CD4-positive, CD25-positive, alpha-beta regulatory T cell (primary cell): ENCODE results near the gene GIT1. TPM values are rescaled to one million over a fixed set of nuclear protein-coding genes. Genes with fewer than 3 reads are reported as not detected.

Experiments
- ATAC-seq, 2 donors: fragments of 150-1000 bp; cut with Tn5 transposase; one replicate each; pipeline ENCODE4 v1.10.0; 2021; ENCODE audit warnings: low read depth in 2 of 2, moderate number of reproducible peaks in 2 of 2, moderate library complexity in 1 of 2
- DNase-seq, 3 donors: peaks; one replicate each; pipeline versions ENCODE4 v3.0.0 to v3.0.0-alpha.2; 2012 to 2022; ENCODE audit warnings: mixed read lengths in 1 of 3
- H3K27ac ChIP-seq: one replicate; pipeline ENCODE4 v1.7.0; 2013; ENCODE audit warnings: mild to moderate bottlenecking, low read length; ENCODE audit not compliant: insufficient read depth, poor library complexity, severe bottlenecking
- H3K27me3 ChIP-seq: one replicate; pipeline ENCODE4 v1.7.0; 2013; ENCODE audit warnings: low read length; ENCODE audit not compliant: control insufficient read depth, insufficient read depth
- H3K36me3 ChIP-seq: one replicate; pipeline ENCODE4 v1.7.0; 2013; ENCODE audit warnings: mild to moderate bottlenecking, low read length, moderate library complexity; ENCODE audit not compliant: control insufficient read depth, insufficient read depth
- H3K4me1 ChIP-seq: 2 replicates; pipeline ENCODE4 v1.7.0; 2013; ENCODE audit warnings: mild to moderate bottlenecking, low read length; ENCODE audit not compliant: insufficient read depth, control insufficient read depth, poor library complexity, severe bottlenecking
- H3K4me3 ChIP-seq: one replicate; pipeline ENCODE4 v1.7.0; 2013; ENCODE audit warnings: low read depth, mild to moderate bottlenecking, low read length, moderate library complexity
- H3K9me3 ChIP-seq, 2 experiments: 1 replicate in 1 of 2; 2 replicates in 1 of 2; pipeline ENCODE4 v1.7.0; 2013; ENCODE audit warnings: low read length in 2 of 2, mild to moderate bottlenecking in 1 of 2, moderate library complexity in 1 of 2; ENCODE audit not compliant: control insufficient read depth in 2 of 2
- H3K27ac Mint-ChIP-seq, 3 donors: one replicate each; pipeline ENCODE4 v1.8.0; 2020 to 2022; ENCODE audit warnings: mild to moderate bottlenecking in 3 of 3, mixed read lengths in 3 of 3, moderate library complexity in 2 of 3
- H3K27me3 Mint-ChIP-seq: one replicate; pipeline ENCODE4 v1.8.0; 2022; ENCODE audit warnings: mild to moderate bottlenecking, mixed read lengths
- H3K36me3 Mint-ChIP-seq: one replicate; pipeline ENCODE4 v1.8.0; 2020; ENCODE audit warnings: mixed read lengths
- H3K4me1 Mint-ChIP-seq, 4 donors: one replicate each; pipeline ENCODE4 v1.8.0; 2020 to 2022; ENCODE audit warnings: mixed read lengths in 4 of 4, mild to moderate bottlenecking in 1 of 4
- H3K4me3 Mint-ChIP-seq, 4 donors: one replicate each; pipeline ENCODE4 v1.8.0; 2020 to 2022; ENCODE audit warnings: mild to moderate bottlenecking in 4 of 4, mixed read lengths in 4 of 4, moderate library complexity in 3 of 4
- H3K9me3 Mint-ChIP-seq, 7 donors: one replicate each; pipeline ENCODE4 v1.8.0; 2020 to 2022; ENCODE audit warnings: mixed read lengths in 7 of 7, mild to moderate bottlenecking in 3 of 7, moderate library complexity in 2 of 7
- polyA plus RNA-seq, 4 donors: library from polyadenylated mRNA; unstranded; fragments of 300-500 nt; fragmentation: Illumina TruSeq; gene quantifications; one replicate each; pipeline ENCODE4 v1.2.3, GENCODE V29; 2021
- total RNA-seq: library from RNA; stranded (reverse); gene quantifications from one replicate; pipeline ENCODE4 v1.2.3, GENCODE V29; 2022

Gene GIT1
- total and polyA plus RNA-seq, 5 donors from 2014 or later: 5.5 to 41.5 (median 6.6) TPM

GRCh38 chr17:29614349-29615047, 25.1 kb upstream of the GIT1 start:
- DNase-seq: no peak
- H3K27ac Mint-ChIP-seq: peak overlapping the region; percentile 9 to 93 (median 90)
- Histone ChIP-seq H3K4me1 (peaks cover 59% of the 10 kb centered on the region), H3K27ac (peak overlapping the region; percentile 60), H3K9me3 (no peaks in the 10 kb centered on the region), H3K36me3 (no peaks in the 10 kb centered on the region), H3K27me3 (no peaks in the 10 kb centered on the region), H3K4me3 (peak overlapping the region; percentile 84)
- H3K27me3 Mint-ChIP-seq: peaks cover 7% of the 10 kb centered on the region
- peak overlapping the region; percentile 90 to 95 (median 92) for H3K4me3 Mint-ChIP-seq
- H3K9me3 Mint-ChIP-seq: no peaks in the 10 kb centered on the region
- H3K36me3 Mint-ChIP-seq: no peaks in the 10 kb centered on the region
- ATAC-seq: no peak
- peaks cover 3 to 43% (median 20%) of the 10 kb centered on the region in 4 donors for H3K4me1 Mint-ChIP-seq

- ATAC-seq: no peak
- no peak for DNase-seq
- Mint-ChIP-seq H3K36me3 (no peaks in the 10 kb centered on the region), H3K4me1 (peaks cover 3 to 43% (median 20%) of the 10 kb centered on the region in 4 donors), H3K9me3 (no peaks in the 10 kb centered on the region), H3K4me3 (peak overlapping the region in 3 of 4 donors; percentile 67 to 90 (median 74)), H3K27me3 (peaks cover 7% of the 10 kb centered on the region), H3K27ac (peak overlapping the region in 1 of 3 donors; percentile 86)
- no peaks in the 10 kb centered on the region for H3K9me3 ChIP-seq
- H3K4me1 ChIP-seq: peaks cover 59% of the 10 kb centered on the region
- no peak overlapping the region for H3K27ac ChIP-seq
- H3K36me3 ChIP-seq: no peaks in the 10 kb centered on the region
- no peaks in the 10 kb centered on the region for H3K27me3 ChIP-seq
- no peak overlapping the region for H3K4me3 ChIP-seq
Observed at GRCh38 chr17:29613856-29614255, 24.4 kb upstream of the GIT1 start.

DNA sequence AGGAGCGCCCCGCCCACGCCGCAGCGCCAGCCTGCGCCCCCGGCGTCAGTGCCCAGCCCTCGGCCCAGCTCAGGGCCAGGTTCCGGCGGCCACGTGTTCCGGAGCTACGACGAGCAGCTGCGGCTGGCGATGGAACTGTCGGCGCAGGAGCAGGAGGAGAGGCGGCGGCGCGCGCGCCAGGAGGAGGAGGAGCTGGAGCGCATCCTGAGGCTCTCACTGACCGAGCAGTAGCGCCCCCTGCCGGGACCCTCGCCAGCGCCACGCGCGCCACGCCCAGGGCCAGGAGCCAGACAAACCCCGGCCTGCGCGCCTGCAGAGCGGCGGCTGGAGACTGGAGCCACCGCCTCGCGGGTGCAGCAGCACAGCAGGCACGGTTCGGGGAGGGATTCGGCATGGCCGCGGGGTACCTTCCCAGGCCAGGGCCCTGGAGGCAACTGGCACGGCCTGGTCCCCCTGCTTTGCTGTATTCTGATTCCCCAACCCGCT, 23.9 kb upstream of the GIT1 start:
- Mint-ChIP-seq H3K27ac (no peak overlapping the region), H3K27me3 (peaks cover 7% of the 10 kb centered on the region), H3K4me3 (peak overlapping the region in 3 of 4 donors; percentile 4 to 90 (median 74)), H3K36me3 (no peaks in the 10 kb centered on the region), H3K9me3 (no peaks in the 10 kb centered on the region), H3K4me1 (peaks cover 3 to 43% (median 20%) of the 10 kb centered on the region in 4 donors)
- Histone ChIP-seq H3K4me1 (peaks cover 58% of the 10 kb centered on the region), H3K36me3 (no peaks in the 10 kb centered on the region), H3K27ac (no peak overlapping the region), H3K27me3 (no peaks in the 10 kb centered on the region), H3K4me3 (no peak overlapping the region), H3K9me3 (no peaks in the 10 kb centered on the region)
- peak; percentile 86 to 89 (median 88) for DNase-seq
- peak; percentile 40 to 44 for ATAC-seq

GRCh38 chr17:29612404-29613280, 23.2 kb upstream of the GIT1 start:
- Mint-ChIP-seq H3K9me3 (no peaks in the 10 kb centered on the region), H3K27ac (no peak overlapping the region), H3K36me3 (no peaks in the 10 kb centered on the region), H3K4me3 (peak overlapping the region in 2 of 4 donors; percentile 50 to 64), H3K27me3 (peaks cover 7% of the 10 kb centered on the region), H3K4me1 (peaks cover 3 to 38% (median 20%) of the 10 kb centered on the region in 4 donors)
- H3K36me3 ChIP-seq: no peaks in the 10 kb centered on the region
- ATAC-seq (no peak), DNase-seq (no peak)
- H3K27me3 ChIP-seq: no peaks in the 10 kb centered on the region
- H3K9me3 ChIP-seq: no peaks in the 10 kb centered on the region
- H3K27ac ChIP-seq: no peak overlapping the region
- H3K4me1 ChIP-seq: peaks cover 50% of the 10 kb centered on the region
- H3K4me3 ChIP-seq: no peak overlapping the region

DNA sequence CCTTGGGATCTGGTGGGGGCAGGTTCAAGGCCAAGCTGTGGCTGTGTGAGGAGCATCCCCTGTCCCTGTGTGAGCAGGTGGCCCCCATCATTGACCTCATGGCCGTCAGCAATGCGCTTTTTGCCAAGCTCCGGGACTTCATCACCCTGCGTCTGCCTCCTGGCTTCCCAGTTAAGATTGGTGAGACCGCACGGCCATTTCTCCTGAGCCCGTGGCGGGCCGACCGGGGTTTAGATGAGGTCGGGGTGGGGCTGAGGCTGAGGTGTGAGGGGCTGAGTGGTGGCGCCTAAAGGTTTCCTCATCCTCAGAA, 22.6 kb upstream of the GIT1 start:
- H3K9me3 Mint-ChIP-seq: no peaks in the 10 kb centered on the region
- Histone ChIP-seq H3K4me1 (peaks cover 44% of the 10 kb centered on the region), H3K9me3 (no peaks in the 10 kb centered on the region), H3K36me3 (no peaks in the 10 kb centered on the region), H3K27ac (no peak overlapping the region), H3K4me3 (no peak overlapping the region), H3K27me3 (no peaks in the 10 kb centered on the region)
- H3K27me3 Mint-ChIP-seq: peaks cover 4% of the 10 kb centered on the region
- H3K27ac Mint-ChIP-seq: no peak overlapping the region
- H3K4me3 Mint-ChIP-seq: peak overlapping the region in 1 of 4 donors; percentile 92
- H3K36me3 Mint-ChIP-seq: no peaks in the 10 kb centered on the region
- H3K4me1 Mint-ChIP-seq: peaks cover 3 to 33% (median 18%) of the 10 kb centered on the region in 4 donors
- ATAC-seq: no peak
- no peak for DNase-seq

- no peak overlapping the region for H3K27ac ChIP-seq
- H3K27me3 Mint-ChIP-seq: no peaks in the 10 kb centered on the region
- H3K9me3 Mint-ChIP-seq: no peaks in the 10 kb centered on the region
- ATAC-seq (no peak), DNase-seq (no peak)
- H3K4me1 ChIP-seq: peaks cover 39% of the 10 kb centered on the region
- H3K27me3 ChIP-seq: no peaks in the 10 kb centered on the region
- H3K27ac Mint-ChIP-seq: no peak overlapping the region
- H3K36me3 ChIP-seq: no peaks in the 10 kb centered on the region
- no peaks in the 10 kb centered on the region for H3K9me3 ChIP-seq
- H3K4me1 Mint-ChIP-seq: peaks cover 3 to 28% (median 16%) of the 10 kb centered on the region in 4 donors
- no peaks in the 10 kb centered on the region for H3K36me3 Mint-ChIP-seq
- H3K4me3 Mint-ChIP-seq: peak overlapping the region; percentile 15 to 92 (median 20)
- no peak overlapping the region for H3K4me3 ChIP-seq
Observed at GRCh38 chr17:29611351-29612093, 22.1 kb upstream of the GIT1 start.

GRCh38 chr17:29610395-29610794, 20.9 kb upstream of the GIT1 start:
- peaks cover 28% of the 10 kb centered on the region for H3K4me1 ChIP-seq
- peak overlapping the region in 1 of 4 donors; percentile 92 for H3K4me3 Mint-ChIP-seq
- no peaks in the 10 kb centered on the region for H3K36me3 Mint-ChIP-seq
- H3K4me3 ChIP-seq: no peak overlapping the region
- no peaks in the 10 kb centered on the region for H3K27me3 Mint-ChIP-seq
- no peak for ATAC-seq
- no peak overlapping the region for H3K27ac ChIP-seq
- no peaks in the 10 kb centered on the region for H3K9me3 Mint-ChIP-seq
- H3K9me3 ChIP-seq: no peaks in the 10 kb centered on the region
- H3K4me1 Mint-ChIP-seq: peaks cover 3 to 18% (median 11%) of the 10 kb centered on the region in 4 donors
- H3K27me3 ChIP-seq: no peaks in the 10 kb centered on the region
- DNase-seq: no peak
- no peaks in the 10 kb centered on the region for H3K36me3 ChIP-seq
- no peak overlapping the region for H3K27ac Mint-ChIP-seq
